Endodermal cell (in vitro differentiated cells): ENCODE results near the gene CNGB1. TPM values are rescaled to one million over a fixed set of nuclear protein-coding genes. Genes with fewer than 3 reads are reported as not detected.

Experiments used
- DNase-seq: peaks from one replicate; pipeline ENCODE4 v3.0.0-alpha.2; 2017
- H3K27ac ChIP-seq: 2 replicates; pipeline ENCODE4 v1.5.1; 2013; ENCODE audit warnings: mild to moderate bottlenecking, low read depth, low read length, moderate library complexity
- H3K27me3 ChIP-seq: 2 replicates; pipeline ENCODE4 v1.6.1; 2013; ENCODE audit warnings: mild to moderate bottlenecking, low read length, moderate library complexity; ENCODE audit not compliant: insufficient read depth, control insufficient read depth, poor library complexity, severe bottlenecking
- H3K36me3 ChIP-seq: 2 replicates; pipeline ENCODE4 v1.7.0; 2013; ENCODE audit warnings: mild to moderate bottlenecking, low read length, moderate library complexity; ENCODE audit not compliant: control insufficient read depth, insufficient read depth
- H3K4me1 ChIP-seq: one replicate; pipeline ENCODE4 v1.7.0; 2013; ENCODE audit warnings: low read length; ENCODE audit not compliant: control insufficient read depth, insufficient read depth
- H3K4me3 ChIP-seq: 2 replicates; pipeline ENCODE4 v1.5.1; 2013; ENCODE audit warnings: mild to moderate bottlenecking, low read length, moderate library complexity
- H3K9ac ChIP-seq: 2 replicates; pipeline ENCODE4 v1.6.1; 2013; ENCODE audit warnings: mild to moderate bottlenecking, low read length, moderate library complexity; ENCODE audit not compliant: poor library complexity, severe bottlenecking; ENCODE audit errors: extremely low read depth
- H3K9me3 ChIP-seq: 2 replicates; pipeline ENCODE4 v1.6.1; 2013; ENCODE audit warnings: mild to moderate bottlenecking, low read length, moderate library complexity; ENCODE audit not compliant: control insufficient read depth
- H3K27ac Mint-ChIP-seq: 2 replicates; pipeline ENCODE4 v1.8.0; 2020; ENCODE audit warnings: mixed read lengths
- H3K27me3 Mint-ChIP-seq: 2 replicates; pipeline ENCODE4 v1.8.0; 2021; ENCODE audit warnings: mild to moderate bottlenecking, mixed read lengths; ENCODE audit not compliant: insufficient read depth
- H3K36me3 Mint-ChIP-seq: 2 replicates; pipeline ENCODE4 v1.8.0; 2020; ENCODE audit warnings: low read depth, mixed read lengths
- H3K4me1 Mint-ChIP-seq: 2 replicates; pipeline ENCODE4 v1.8.0; 2020; ENCODE audit warnings: mixed read lengths
- H3K4me3 Mint-ChIP-seq: 2 replicates; pipeline ENCODE4 v1.8.0; 2020; ENCODE audit warnings: mild to moderate bottlenecking, moderate library complexity, mixed read lengths
- H3K9me3 Mint-ChIP-seq: 2 replicates; pipeline ENCODE4 v1.8.0; 2020; ENCODE audit warnings: mild to moderate bottlenecking, mixed read lengths
- WGBS, 2 experiments: methylation state at CpG; one replicate each; pipeline versions ENCODE4 v1.1.5 to v1.1.7; 2013; ENCODE audit warnings: missing lambda C conversion rate in 2 of 2, mixed read lengths in 1 of 2; ENCODE audit not compliant: insufficient coverage in 1 of 2, insufficient read length in 1 of 2; 5-methylcytosine and 5-hydroxymethylcytosine counted together
- total RNA-seq, 2 donors: library from RNA; stranded (reverse); fragmentation: NEBNext Ultra II Directional in 1 of 2; extraction: Animal tissue kit (Norgen Biotek cat#: 25700) in 1 of 2; gene quantifications; 2 replicates in 1 of 2; 3 replicates in 1 of 2; pipeline ENCODE4 v1.2.1, GENCODE V29; 2021
- TF ChIP-seq, protein P1 (sequence below): fragments of 200-600 bp; sonication (generic); conservative IDR thresholded peaks from 2 replicates; pipeline ENCODE4 v1.5.0; 2021; ENCODE audit warnings: antibody characterized with exemption, mild to moderate bottlenecking

CNGB1 gene
- total RNA-seq, 2 donors from 2014 or later: 0.29 to 0.60 TPM

DNA sequence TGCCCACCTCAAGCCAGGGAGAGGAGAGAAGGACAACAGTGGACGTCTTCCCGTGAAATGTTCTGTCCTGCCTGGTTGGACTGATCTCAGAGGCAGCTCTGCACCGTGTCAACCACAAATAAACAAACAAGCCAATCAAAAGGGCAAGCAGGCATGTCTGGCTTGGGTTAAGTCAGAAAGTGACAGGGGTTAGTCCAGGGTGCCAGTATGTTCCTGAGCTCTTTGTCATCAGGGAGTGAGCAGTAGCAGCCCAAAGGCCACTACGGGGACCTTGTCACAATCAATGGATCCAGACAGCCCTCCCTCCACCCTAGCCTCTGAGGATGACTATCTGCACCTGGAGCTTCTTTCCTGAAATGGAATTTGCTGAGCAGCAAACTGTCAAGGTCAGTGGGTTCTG, 35.0 kb downstream of the CNGB1 start:
- Histone ChIP-seq H3K4me3 (no peak overlapping the region), H3K36me3 (no peaks in the 10 kb centered on the region), H3K27me3 (no peaks in the 10 kb centered on the region), H3K9ac (no peak overlapping the region), H3K27ac (no peak overlapping the region), H3K4me1 (no peaks in the 10 kb centered on the region), H3K9me3 (peaks cover 5% of the 10 kb centered on the region)
- WGBS, 2 experiments: 92% methylated on average over 4 of the region's 4 CpGs; no CpG with 5 or more reads in 1 of the 2 experiments
- no peak overlapping the region for H3K4me3 Mint-ChIP-seq
- no peak for DNase-seq
- TF ChIP-seq, protein P1, sequence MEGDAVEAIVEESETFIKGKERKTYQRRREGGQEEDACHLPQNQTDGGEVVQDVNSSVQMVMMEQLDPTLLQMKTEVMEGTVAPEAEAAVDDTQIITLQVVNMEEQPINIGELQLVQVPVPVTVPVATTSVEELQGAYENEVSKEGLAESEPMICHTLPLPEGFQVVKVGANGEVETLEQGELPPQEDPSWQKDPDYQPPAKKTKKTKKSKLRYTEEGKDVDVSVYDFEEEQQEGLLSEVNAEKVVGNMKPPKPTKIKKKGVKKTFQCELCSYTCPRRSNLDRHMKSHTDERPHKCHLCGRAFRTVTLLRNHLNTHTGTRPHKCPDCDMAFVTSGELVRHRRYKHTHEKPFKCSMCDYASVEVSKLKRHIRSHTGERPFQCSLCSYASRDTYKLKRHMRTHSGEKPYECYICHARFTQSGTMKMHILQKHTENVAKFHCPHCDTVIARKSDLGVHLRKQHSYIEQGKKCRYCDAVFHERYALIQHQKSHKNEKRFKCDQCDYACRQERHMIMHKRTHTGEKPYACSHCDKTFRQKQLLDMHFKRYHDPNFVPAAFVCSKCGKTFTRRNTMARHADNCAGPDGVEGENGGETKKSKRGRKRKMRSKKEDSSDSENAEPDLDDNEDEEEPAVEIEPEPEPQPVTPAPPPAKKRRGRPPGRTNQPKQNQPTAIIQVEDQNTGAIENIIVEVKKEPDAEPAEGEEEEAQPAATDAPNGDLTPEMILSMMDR: no peak
- no peak overlapping the region for H3K27ac Mint-ChIP-seq
- H3K27me3 Mint-ChIP-seq: no peaks in the 10 kb centered on the region
- no peaks in the 10 kb centered on the region for H3K4me1 Mint-ChIP-seq
- peaks cover 2% of the 10 kb centered on the region for H3K9me3 Mint-ChIP-seq
- no peaks in the 10 kb centered on the region for H3K36me3 Mint-ChIP-seq

DNA sequence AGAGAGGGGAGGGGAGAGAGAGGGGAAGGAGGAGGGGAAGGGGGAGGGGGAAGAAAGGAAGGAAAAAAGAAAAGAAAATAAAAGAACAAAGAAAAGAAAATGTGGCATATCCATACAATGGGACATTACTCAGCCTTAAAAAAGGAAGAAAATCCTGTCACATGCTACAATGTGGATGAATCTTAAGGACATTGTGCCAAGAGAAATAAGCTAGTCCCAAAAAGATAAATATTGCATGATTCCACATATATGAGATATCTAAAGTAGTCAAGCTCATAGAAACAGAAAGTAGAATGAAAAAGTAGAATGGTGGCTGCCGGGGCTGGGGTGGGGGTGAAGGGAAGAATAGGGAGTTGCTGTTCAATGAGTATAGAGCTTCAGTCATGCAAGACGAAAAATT, 40.4 kb downstream of the CNGB1 start:
- 100% methylated on average over 1 of the region's 2 CpGs for WGBS, 2 experiments
- Histone ChIP-seq H3K9me3 (peaks cover 5% of the 10 kb centered on the region), H3K27me3 (no peaks in the 10 kb centered on the region), H3K9ac (no peak overlapping the region), H3K27ac (no peak overlapping the region), H3K4me1 (no peaks in the 10 kb centered on the region), H3K4me3 (no peak overlapping the region), H3K36me3 (no peaks in the 10 kb centered on the region)
- DNase-seq: no peak
- TF ChIP-seq, protein P1: no peak
- Mint-ChIP-seq H3K27ac (no peak overlapping the region), H3K36me3 (no peaks in the 10 kb centered on the region), H3K9me3 (peaks cover 5% of the 10 kb centered on the region), H3K4me1 (no peaks in the 10 kb centered on the region), H3K4me3 (no peak overlapping the region), H3K27me3 (no peaks in the 10 kb centered on the region)

DNA sequence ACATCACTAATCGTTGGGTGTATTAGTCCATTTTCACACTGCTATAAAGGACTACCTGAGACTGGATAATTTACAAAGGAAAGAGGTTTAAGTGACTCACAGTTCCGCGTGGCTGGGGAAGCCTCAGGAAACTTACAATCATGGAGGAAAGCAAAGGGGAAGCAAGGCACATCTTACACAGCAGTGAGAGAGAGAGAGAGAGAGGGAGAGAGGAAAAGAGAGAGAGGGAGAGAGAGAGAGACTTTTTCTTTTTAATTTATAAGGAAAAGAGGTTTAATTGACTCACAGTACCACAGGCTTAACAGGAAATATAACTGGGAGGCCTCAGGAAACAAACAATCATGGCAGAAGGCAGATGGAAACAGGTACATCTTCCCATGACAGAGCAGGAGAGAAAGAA, 41.7 kb downstream of the CNGB1 start:
- no peaks in the 10 kb centered on the region for H3K4me1 ChIP-seq
- TF ChIP-seq, protein P1: no peak
- Mint-ChIP-seq H3K9me3 (peaks cover 5% of the 10 kb centered on the region), H3K4me3 (no peak overlapping the region), H3K27ac (no peak overlapping the region), H3K36me3 (no peaks in the 10 kb centered on the region), H3K4me1 (no peaks in the 10 kb centered on the region), H3K27me3 (no peaks in the 10 kb centered on the region)
- WGBS, 2 experiments: 94% methylated on average over 3 of the region's 3 CpGs; no CpG with 5 or more reads in 1 of the 2 experiments
- H3K9me3 ChIP-seq: peaks cover 5% of the 10 kb centered on the region
- H3K4me3 ChIP-seq: no peak overlapping the region
- no peak for DNase-seq
- H3K9ac ChIP-seq: no peak overlapping the region
- no peaks in the 10 kb centered on the region for H3K27me3 ChIP-seq
- no peaks in the 10 kb centered on the region for H3K36me3 ChIP-seq
- H3K27ac ChIP-seq: no peak overlapping the region
